Lower lobe of right lung (tissue), 2 donors: Measurements from ENCODE around the gene SPATA46. TPM values are rescaled to one million over a fixed set of nuclear protein-coding genes. Genes with fewer than 3 reads are reported as not detected.

Source experiments
- ATAC-seq, 2 donors: fragments of 200-7000 bp; cut with Tn5 transposase; one replicate each; pipeline ENCODE4 v1.9.1; 2020 to 2022; ENCODE audit warnings: mild to moderate bottlenecking in 2 of 2, moderate library complexity in 2 of 2
- DNase-seq: peaks from one replicate; pipeline ENCODE4 v3.0.0-alpha.2; 2020
- H3K27ac ChIP-seq: fragments of 200-600 bp; one replicate; pipeline ENCODE4 v1.8.0; 2022
- H3K27me3 ChIP-seq: fragments of 200-600 bp; one replicate; pipeline ENCODE4 v1.8.0; 2022; ENCODE audit warnings: low read depth
- H3K36me3 ChIP-seq: fragments of 200-600 bp; one replicate; pipeline ENCODE4 v1.8.0; 2022; ENCODE audit warnings: mild to moderate bottlenecking
- H3K4me1 ChIP-seq: fragments of 200-600 bp; one replicate; pipeline ENCODE4 v1.8.0; 2022
- H3K4me3 ChIP-seq: fragments of 200-600 bp; one replicate; pipeline ENCODE4 v1.8.0; 2022; ENCODE audit warnings: mild to moderate bottlenecking
- H3K9me3 ChIP-seq: fragments of 200-600 bp; one replicate; pipeline ENCODE4 v1.8.0; 2022
- CTCF ChIP-seq: fragments of 200-600 bp; IDR thresholded peaks from one replicate; pipeline ENCODE4 v1.8.0; 2022; ENCODE audit warnings: antibody characterized with exemption, mild to moderate bottlenecking
- intact Hi-C: fragments of 100-400 bp; cut with DNase I; formaldehyde crosslinking; loops from one replicate; pipeline ENCODE4 v1.11.0; 2022
- total RNA-seq: library from RNA; stranded (reverse); fragmentation: NEBNext Ultra II Directional; extraction: Animal tissue kit (Norgen Biotek cat#: 25700); gene quantifications from one replicate; pipeline ENCODE4 v1.2.1, GENCODE V29; 2021
- donor health status: DM: no; HTN: yes; CAD: no; lungs with severe emphysema.

The SPATA46 gene
- total RNA-seq, 1 donor from 2014 or later, result not detected

- Histone ChIP-seq H3K36me3 (no peaks in the 10 kb centered on the region), H3K27me3 (no peaks in the 10 kb centered on the region), H3K27ac (no peak overlapping the region), H3K4me1 (no peaks in the 10 kb centered on the region), H3K4me3 (no peak overlapping the region), H3K9me3 (no peaks in the 10 kb centered on the region)
- ATAC-seq, result no peak
- intact Hi-C loops, result no loop called here
- no peak for TF ChIP-seq CTCF
- no peak for DNase-seq
Observed at GRCh38 chr1:162370161-162370560, 6.5 kb downstream of the SPATA46 start.

GRCh38 chr1:162369571-162369970 is 7.1 kb downstream of the SPATA46 start:
- Histone ChIP-seq H3K36me3 (no peaks in the 10 kb centered on the region), H3K9me3 (no peaks in the 10 kb centered on the region), H3K4me1 (no peaks in the 10 kb centered on the region), H3K27ac (no peak overlapping the region), H3K27me3 (no peaks in the 10 kb centered on the region), H3K4me3 (no peak overlapping the region)
- DNase-seq, result no peak
- ATAC-seq, result no peak
- intact Hi-C loops, result no loop called here
- TF ChIP-seq CTCF, result no peak

- intact Hi-C loops, result no loop called here
- no peak for ATAC-seq
- TF ChIP-seq CTCF, result no peak
Observed at GRCh38 chr1:162368451-162368850, 8.2 kb downstream of the SPATA46 start.

GRCh38 chr1:162367772-162368171 is 8.9 kb downstream of the SPATA46 start:
- Histone ChIP-seq H3K4me1 (no peaks in the 10 kb centered on the region), H3K27me3 (no peaks in the 10 kb centered on the region), H3K4me3 (no peak overlapping the region), H3K36me3 (no peaks in the 10 kb centered on the region), H3K9me3 (no peaks in the 10 kb centered on the region), H3K27ac (no peak overlapping the region)
- no peak for TF ChIP-seq CTCF
- intact Hi-C loops, result no loop called here
- DNase-seq (no peak), ATAC-seq (peak; percentile 44 to 71)

More at GRCh38 chr1:162368451-162368850, 8.2 kb downstream of the SPATA46 start:
- no peaks in the 10 kb centered on the region for H3K4me1 ChIP-seq
- no peaks in the 10 kb centered on the region for H3K27me3 ChIP-seq
- no peaks in the 10 kb centered on the region for H3K9me3 ChIP-seq
- H3K36me3 ChIP-seq, result no peaks in the 10 kb centered on the region
- H3K27ac ChIP-seq, result no peak overlapping the region
- no peak for DNase-seq
- H3K4me3 ChIP-seq, result no peak overlapping the region

GRCh38 chr1:162367073-162367472 is 9.6 kb downstream of the SPATA46 start:
- intact Hi-C loops, result no loop called here
- Histone ChIP-seq H3K9me3 (no peaks in the 10 kb centered on the region), H3K27me3 (no peaks in the 10 kb centered on the region), H3K36me3 (no peaks in the 10 kb centered on the region), H3K4me1 (no peaks in the 10 kb centered on the region), H3K4me3 (peak overlapping the region; percentile 19), H3K27ac (no peak overlapping the region)
- ATAC-seq (peak in 1 of 2 donors; percentile 31), DNase-seq (no peak)
- no peak for TF ChIP-seq CTCF

GRCh38 chr1:162366671-162367070 is 10.0 kb downstream of the SPATA46 start:
- no peak for DNase-seq
- H3K36me3 ChIP-seq, result no peaks in the 10 kb centered on the region

More at GRCh38 chr1:162366671-162367070, 10.0 kb downstream of the SPATA46 start:
- Histone ChIP-seq H3K9me3 (no peaks in the 10 kb centered on the region), H3K4me1 (no peaks in the 10 kb centered on the region), H3K4me3 (peak overlapping the region; percentile 19), H3K27me3 (no peaks in the 10 kb centered on the region), H3K27ac (no peak overlapping the region)
- no peak for TF ChIP-seq CTCF
- intact Hi-C loops, result no loop called here
- ATAC-seq, result peak in 1 of 2 donors; percentile 25
